ENCODE measurements around the gene STX10. TPM values are rescaled to one million over a fixed set of nuclear protein-coding genes. Genes with fewer than 3 reads are reported as not detected.

The STX10 gene
- total RNA-seq, 6 experiments from 2014 or later, result 48.5 to 63.4 (median 54.0) TPM

DNA sequence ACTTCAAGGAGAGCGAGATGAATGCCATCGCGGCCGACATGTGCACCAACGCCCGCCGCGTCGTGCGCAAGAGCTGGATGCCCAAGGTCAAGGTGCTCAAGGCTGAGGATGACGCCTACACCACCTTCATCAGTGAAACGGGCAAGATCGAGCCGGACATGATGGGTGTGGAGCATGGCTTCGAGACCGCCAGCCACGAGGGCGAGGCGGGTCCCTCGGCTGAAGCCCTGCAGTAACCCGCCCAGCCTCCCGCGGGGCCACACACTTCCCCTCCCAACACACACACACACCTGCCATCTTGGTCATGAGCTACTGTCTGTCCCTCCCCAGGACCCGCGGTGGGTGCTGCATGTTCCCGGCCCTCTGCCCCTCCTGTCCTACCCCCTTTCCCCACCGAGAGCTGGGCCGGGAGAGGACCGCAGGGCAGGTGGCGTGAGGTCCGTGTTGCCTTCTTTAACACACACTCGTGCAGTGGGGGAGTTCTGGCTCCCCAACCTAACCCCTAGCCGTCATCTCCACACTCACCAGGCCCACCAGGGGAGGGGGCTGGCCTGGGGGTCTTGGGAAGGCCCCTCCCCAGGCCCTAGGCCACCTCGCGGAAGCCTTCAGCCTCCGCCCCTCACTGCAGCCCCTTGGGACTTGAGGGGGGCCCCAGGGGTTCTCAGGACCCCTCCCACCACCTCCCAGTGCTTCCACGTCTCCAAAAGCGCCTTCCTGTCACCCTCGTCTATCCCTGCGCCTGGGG is 11.8 kb downstream of the STX10 start:
- Mint-ChIP-seq H3K4me3 (no peak overlapping the region), H3K36me3 (ENCODE audit: low read depth) (peaks cover 10% of the 10 kb centered on the region), H3K27me3 (ENCODE audit: insufficient read depth) (peaks cover 2% of the 10 kb centered on the region; the same call in 1 of the 2 replicates), H3K27ac (no peak overlapping the region), H3K4me1 (ENCODE audit: low read depth) (peaks cover 35% of the 10 kb centered on the region), H3K9me3 (no peaks in the 10 kb centered on the region)
- no peak for DNase-seq
- TF ChIP-seq, protein P1, sequence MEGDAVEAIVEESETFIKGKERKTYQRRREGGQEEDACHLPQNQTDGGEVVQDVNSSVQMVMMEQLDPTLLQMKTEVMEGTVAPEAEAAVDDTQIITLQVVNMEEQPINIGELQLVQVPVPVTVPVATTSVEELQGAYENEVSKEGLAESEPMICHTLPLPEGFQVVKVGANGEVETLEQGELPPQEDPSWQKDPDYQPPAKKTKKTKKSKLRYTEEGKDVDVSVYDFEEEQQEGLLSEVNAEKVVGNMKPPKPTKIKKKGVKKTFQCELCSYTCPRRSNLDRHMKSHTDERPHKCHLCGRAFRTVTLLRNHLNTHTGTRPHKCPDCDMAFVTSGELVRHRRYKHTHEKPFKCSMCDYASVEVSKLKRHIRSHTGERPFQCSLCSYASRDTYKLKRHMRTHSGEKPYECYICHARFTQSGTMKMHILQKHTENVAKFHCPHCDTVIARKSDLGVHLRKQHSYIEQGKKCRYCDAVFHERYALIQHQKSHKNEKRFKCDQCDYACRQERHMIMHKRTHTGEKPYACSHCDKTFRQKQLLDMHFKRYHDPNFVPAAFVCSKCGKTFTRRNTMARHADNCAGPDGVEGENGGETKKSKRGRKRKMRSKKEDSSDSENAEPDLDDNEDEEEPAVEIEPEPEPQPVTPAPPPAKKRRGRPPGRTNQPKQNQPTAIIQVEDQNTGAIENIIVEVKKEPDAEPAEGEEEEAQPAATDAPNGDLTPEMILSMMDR (IDR thresholded peaks at IDR 0.05), result no peak

DNA sequence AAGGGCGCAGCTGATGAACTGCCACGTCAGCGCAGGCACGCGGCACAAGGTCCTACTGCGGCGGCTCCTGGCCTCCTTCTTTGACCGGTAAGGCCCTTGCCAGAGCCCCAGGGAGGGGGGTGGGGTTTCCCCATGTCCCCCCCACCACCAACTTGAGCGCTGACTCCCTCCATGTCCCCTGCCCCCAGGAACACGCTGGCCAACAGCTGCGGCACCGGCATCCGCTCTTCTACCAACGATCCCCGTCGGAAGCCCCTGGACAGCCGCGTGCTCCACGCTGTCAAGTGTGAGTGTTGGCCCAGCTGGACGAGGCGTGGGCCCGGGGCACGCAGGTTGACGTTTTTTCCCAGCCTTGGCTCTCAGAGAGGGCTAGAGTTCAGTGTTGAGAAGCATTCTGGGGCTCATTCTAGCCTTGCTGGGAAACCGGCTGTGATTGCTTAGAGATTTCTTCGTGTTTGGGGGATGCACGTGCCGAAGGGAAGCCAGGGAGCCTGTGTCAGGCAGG is 12.8 kb downstream of the STX10 start:
- DNase-seq, result no peak
- H3K27ac Mint-ChIP-seq, result no peak overlapping the region; the same call in 1 of the 2 replicates
- H3K9me3 Mint-ChIP-seq, result no peaks in the 10 kb centered on the region
- H3K4me1 Mint-ChIP-seq (ENCODE audit: low read depth), result peaks cover 35% of the 10 kb centered on the region
- peaks cover 10% of the 10 kb centered on the region for H3K36me3 Mint-ChIP-seq (ENCODE audit: low read depth)
- no peak overlapping the region for H3K4me3 Mint-ChIP-seq
- H3K27me3 Mint-ChIP-seq (ENCODE audit: insufficient read depth), result peaks cover 2% of the 10 kb centered on the region; the same call in 1 of the 2 replicates
- TF ChIP-seq, protein P1 (IDR thresholded peaks at IDR 0.05), result no peak

DNA sequence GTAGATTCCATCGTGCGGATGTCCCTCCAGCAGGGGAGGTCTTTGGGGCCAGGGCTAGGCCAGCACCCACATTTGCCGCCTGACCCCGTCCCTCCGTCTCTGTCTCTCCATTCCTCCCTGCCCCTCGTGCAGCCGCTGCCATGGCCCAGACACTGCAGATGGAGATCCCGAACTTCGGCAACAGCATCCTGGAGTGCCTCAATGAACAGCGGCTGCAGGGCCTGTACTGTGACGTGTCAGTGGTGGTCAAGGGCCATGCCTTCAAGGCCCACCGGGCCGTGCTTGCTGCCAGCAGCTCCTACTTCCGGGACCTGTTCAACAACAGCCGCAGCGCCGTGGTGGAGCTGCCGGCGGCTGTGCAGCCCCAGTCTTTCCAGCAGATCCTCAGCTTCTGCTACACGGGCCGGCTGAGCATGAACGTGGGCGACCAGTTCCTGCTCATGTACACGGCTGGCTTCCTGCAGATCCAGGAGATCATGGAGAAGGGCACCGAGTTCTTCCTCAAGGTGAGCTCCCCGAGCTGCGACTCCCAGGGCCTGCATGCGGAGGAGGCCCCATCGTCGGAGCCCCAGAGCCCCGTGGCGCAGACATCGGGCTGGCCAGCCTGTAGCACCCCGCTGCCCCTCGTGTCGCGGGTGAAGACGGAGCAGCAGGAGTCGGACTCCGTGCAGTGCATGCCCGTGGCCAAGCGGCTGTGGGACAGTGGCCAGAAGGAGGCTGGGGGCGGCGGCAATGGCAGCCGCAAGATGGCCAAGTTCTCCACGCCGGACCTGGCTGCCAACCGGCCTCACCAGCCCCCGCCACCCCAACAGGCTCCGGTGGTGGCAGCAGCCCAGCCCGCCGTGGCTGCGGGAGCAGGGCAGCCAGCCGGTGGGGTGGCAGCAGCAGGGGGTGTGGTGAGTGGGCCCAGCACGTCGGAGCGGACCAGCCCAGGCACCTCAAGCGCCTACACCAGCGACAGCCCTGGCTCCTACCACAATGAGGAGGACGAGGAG is 14.8 kb downstream of the STX10 start:
- Mint-ChIP-seq H3K27ac (no peak overlapping the region), H3K4me1 (ENCODE audit: low read depth) (peaks cover 45% of the 10 kb centered on the region), H3K27me3 (ENCODE audit: insufficient read depth) (peaks cover 2% of the 10 kb centered on the region; the same call in 1 of the 2 replicates), H3K4me3 (no peak overlapping the region), H3K9me3 (no peaks in the 10 kb centered on the region), H3K36me3 (ENCODE audit: low read depth) (peaks cover 10% of the 10 kb centered on the region; the same call in 1 of the 2 replicates)
- TF ChIP-seq, protein P1 (IDR thresholded peaks at IDR 0.05), result no peak
- DNase-seq, result no peak

DNA sequence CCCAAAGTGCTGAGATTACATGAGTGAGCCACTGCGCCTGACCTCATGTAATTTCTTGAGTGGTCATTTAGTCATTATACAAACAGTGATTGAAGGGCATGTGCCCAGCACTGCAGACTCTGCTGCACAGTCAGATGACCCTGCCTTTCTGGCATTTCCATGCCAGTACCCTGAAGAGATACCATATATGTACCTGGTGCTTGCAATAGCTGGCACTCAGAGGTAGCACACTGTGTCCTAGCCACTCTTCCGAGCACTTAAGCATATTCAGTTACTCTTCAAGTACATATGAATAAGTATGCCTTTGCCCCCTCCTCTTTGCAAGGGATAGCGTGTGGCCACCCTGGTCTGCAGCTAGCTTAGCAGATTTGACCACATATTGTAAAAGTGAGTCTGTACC is 15.5 kb downstream of the STX10 start:
- peaks cover 2% of the 10 kb centered on the region; the same call in 1 of the 2 replicates for H3K27me3 Mint-ChIP-seq (ENCODE audit: insufficient read depth)
- no peaks in the 10 kb centered on the region for H3K9me3 Mint-ChIP-seq
- H3K27ac Mint-ChIP-seq, result peak overlapping the region; percentile 36; the same call in 1 of the 2 replicates
- no peak for DNase-seq
- TF ChIP-seq, protein P1 (IDR thresholded peaks at IDR 0.05), result no peak
- H3K4me3 Mint-ChIP-seq, result no peak overlapping the region
- peaks cover 10% of the 10 kb centered on the region; the same call in 1 of the 2 replicates for H3K36me3 Mint-ChIP-seq (ENCODE audit: low read depth)
- peaks cover 43% of the 10 kb centered on the region for H3K4me1 Mint-ChIP-seq (ENCODE audit: low read depth)

DNA sequence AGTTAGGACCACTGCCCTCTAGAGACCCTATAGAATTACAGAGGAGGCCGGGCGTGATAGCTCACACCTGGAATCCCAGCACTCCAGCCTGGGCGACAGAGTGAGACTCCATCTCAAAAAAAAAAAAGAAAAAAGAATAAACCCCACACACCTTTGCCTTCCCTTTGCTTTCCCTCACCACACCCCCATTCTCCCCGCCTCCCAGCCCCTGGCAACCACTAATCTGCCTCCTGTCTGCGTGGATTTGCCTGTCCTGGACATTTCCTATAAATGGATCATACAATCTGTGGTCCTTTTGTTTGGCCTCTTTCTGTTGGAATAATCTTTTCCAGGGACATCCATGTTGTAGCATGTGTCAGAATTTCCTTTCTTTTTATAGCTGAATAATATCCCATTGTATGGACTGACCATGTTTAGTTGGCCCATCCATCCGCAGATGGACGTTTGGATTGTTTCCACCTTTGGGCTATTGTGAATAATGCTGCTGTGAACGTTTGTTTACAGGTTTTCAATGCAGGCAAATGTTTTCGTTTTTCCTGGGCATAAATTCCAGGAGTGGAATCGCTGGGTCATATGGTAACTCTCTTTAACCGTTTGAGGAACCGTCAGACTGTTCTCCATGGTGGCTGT is 16.8 kb downstream of the STX10 start:
- Mint-ChIP-seq H3K4me3 (peak overlapping the region; percentile 25), H3K4me1 (ENCODE audit: low read depth) (peaks cover 44% of the 10 kb centered on the region), H3K27me3 (ENCODE audit: insufficient read depth) (peaks cover 2% of the 10 kb centered on the region; the same call in 1 of the 2 replicates), H3K27ac (peak overlapping the region; percentile 87), H3K9me3 (no peaks in the 10 kb centered on the region), H3K36me3 (ENCODE audit: low read depth) (peaks cover 10% of the 10 kb centered on the region; the same call in 1 of the 2 replicates)
- TF ChIP-seq, protein P1 (IDR thresholded peaks at IDR 0.05), result no peak; the same call in 1 of the 2 replicates
- no peak for DNase-seq

All from HFFc6 (cell line).